Nephron progenitor cell (in vitro differentiated cells): ENCODE results near the gene CAND2.
"Not testable (repeated sequence)": the region's sequence is repeated elsewhere in the genome, so short reads cannot be mapped to it uniquely, and the experiment has no call there.

Experiments used
- DNase-seq: peaks from one replicate; pipeline ENCODE4 v3.0.0; 2021
- H3K27ac Mint-ChIP-seq: 2 replicates; pipeline ENCODE4 v1.8.0; 2021; ENCODE audit warnings: mild to moderate bottlenecking, moderate library complexity, mixed read lengths
- H3K27me3 Mint-ChIP-seq: 2 replicates; pipeline ENCODE4 v1.8.0; 2021; ENCODE audit warnings: mild to moderate bottlenecking, low read depth, mixed read lengths; ENCODE audit not compliant: poor library complexity
- H3K36me3 Mint-ChIP-seq: 2 replicates; pipeline ENCODE4 v1.8.0; 2021; ENCODE audit warnings: low read depth, mixed read lengths
- H3K4me1 Mint-ChIP-seq: 2 replicates; pipeline ENCODE4 v1.8.0; 2021; ENCODE audit warnings: mixed read lengths
- H3K4me3 Mint-ChIP-seq: 2 replicates; pipeline ENCODE4 v1.8.0; 2021; ENCODE audit warnings: mild to moderate bottlenecking, moderate library complexity, mixed read lengths
- H3K9me3 Mint-ChIP-seq: 2 replicates; pipeline ENCODE4 v1.8.0; 2021; ENCODE audit warnings: mild to moderate bottlenecking, moderate library complexity, mixed read lengths
- CTCF ChIP-seq: fragments of 200-600 bp; sonication (generic); IDR thresholded peaks from 2 replicates; pipeline ENCODE4 v1.5.0; 2021; ENCODE audit warnings: antibody characterized with exemption

CAND2 gene

GRCh38 chr3:12841970-12842328 is 45.5 kb downstream of the CAND2 start:
- H3K4me1 Mint-ChIP-seq = peaks cover 40% of the 10 kb centered on the region
- peaks cover 7% of the 10 kb centered on the region for H3K27me3 Mint-ChIP-seq
- H3K27ac Mint-ChIP-seq = no peak overlapping the region
- peaks cover 3% of the 10 kb centered on the region for H3K9me3 Mint-ChIP-seq
- peaks cover 39% of the 10 kb centered on the region for H3K36me3 Mint-ChIP-seq
- H3K4me3 Mint-ChIP-seq = peak overlapping the region; percentile 100
- DNase-seq = no peak
- no peak for TF ChIP-seq CTCF

- Mint-ChIP-seq H3K27ac (no peak overlapping the region), H3K27me3 (peaks cover 7% of the 10 kb centered on the region), H3K36me3 (peaks cover 34% of the 10 kb centered on the region), H3K4me3 (no peak overlapping the region), H3K9me3 (peaks cover 4% of the 10 kb centered on the region), H3K4me1 (peaks cover 35% of the 10 kb centered on the region)
- TF ChIP-seq CTCF = no peak
- no peak for DNase-seq
Measured at GRCh38 chr3:12842469-12842868, 46.0 kb downstream of the CAND2 start.

- H3K27ac Mint-ChIP-seq = no peak overlapping the region
- H3K27me3 Mint-ChIP-seq = peaks cover 3% of the 10 kb centered on the region
- peaks cover 2% of the 10 kb centered on the region for H3K4me1 Mint-ChIP-seq
- H3K9me3 Mint-ChIP-seq = peaks cover 4% of the 10 kb centered on the region
- H3K4me3 Mint-ChIP-seq = no peak overlapping the region
- H3K36me3 Mint-ChIP-seq = peaks cover 1% of the 10 kb centered on the region
- DNase-seq = no peak
- no peak for TF ChIP-seq CTCF
Measured at GRCh38 chr3:12845811-12846210, 49.3 kb downstream of the CAND2 start.

GRCh38 chr3:12852201-12852600 is 55.7 kb downstream of the CAND2 start:
- peaks cover 6% of the 10 kb centered on the region for H3K4me1 Mint-ChIP-seq
- no peak for DNase-seq
- TF ChIP-seq CTCF = no peak
- H3K27ac Mint-ChIP-seq = no peak overlapping the region
- H3K9me3 Mint-ChIP-seq = no peaks in the 10 kb centered on the region
- no peak overlapping the region for H3K4me3 Mint-ChIP-seq
- H3K27me3 Mint-ChIP-seq = peaks cover 21% of the 10 kb centered on the region
- no peaks in the 10 kb centered on the region for H3K36me3 Mint-ChIP-seq

GRCh38 chr3:12853847-12854246 is 57.4 kb downstream of the CAND2 start:
- not testable (repeated sequence) for H3K27ac Mint-ChIP-seq, H3K4me1 Mint-ChIP-seq, H3K9me3 Mint-ChIP-seq, DNase-seq, H3K36me3 Mint-ChIP-seq, H3K4me3 Mint-ChIP-seq
- H3K27me3 Mint-ChIP-seq = peaks cover 27% of the 10 kb centered on the region

GRCh38 chr3:12854565-12854964 is 58.1 kb downstream of the CAND2 start:
- Mint-ChIP-seq H3K36me3 (no peaks in the 10 kb centered on the region), H3K9me3 (no peaks in the 10 kb centered on the region), H3K4me1 (peaks cover 6% of the 10 kb centered on the region), H3K4me3 (no peak overlapping the region), H3K27ac (no peak overlapping the region), H3K27me3 (peaks cover 27% of the 10 kb centered on the region)
- DNase-seq = no peak
- no peak for TF ChIP-seq CTCF
